ENCODE results near the gene ACBD5. TPM values are rescaled to one million over a fixed set of nuclear protein-coding genes. Genes with fewer than 3 reads are reported as not detected.

ACBD5 gene
- total RNA-seq, 1 experiment from 2014 or later = 38.5 TPM

GRCh38 chr10:27152687-27153086 is 87.9 kb downstream of the ACBD5 start:
- no peak for DNase-seq (ENCODE audit: low spot score)

- DNase-seq (ENCODE audit: low spot score) = no peak
Observed at GRCh38 chr10:27150261-27150660, 90.3 kb downstream of the ACBD5 start.

- no peak for DNase-seq (ENCODE audit: low spot score)
Observed at GRCh38 chr10:27147701-27148100, 92.9 kb downstream of the ACBD5 start.

- no peak for DNase-seq (ENCODE audit: low spot score)
Observed at GRCh38 chr10:27145937-27146336, 94.7 kb downstream of the ACBD5 start.

Other genes starting within 250 kb of the ACBD5 start
- gene ANKRD26, start 140.3 kb downstream of the ACBD5 start, total RNA-seq (2014; rRNA removed; shearing (Covaris generic)) = 16.6 and 17.1 TPM in 2 replicates
- 154 and 174 TPM in 2 replicates for gene YME1L1, start 86.4 kb downstream of the ACBD5 start, total RNA-seq (2014; rRNA removed; shearing (Covaris generic))
- 42.4 and 42.6 TPM in 2 replicates for gene MASTL, start 85.4 kb downstream of the ACBD5 start, total RNA-seq (2014; rRNA removed; shearing (Covaris generic))

All from A172 (cell line).